Fibroblast of lung (primary cell): ENCODE results near the gene GRIK4.

Source experiments
- CTCF ChIP-seq, 2 donors: IDR thresholded peaks in 1 of 2; conservative IDR thresholded peaks in 1 of 2; 1 replicate in 1 of 2; 2 replicates in 1 of 2; pipeline ENCODE4 v1.5.1; 2011 to 2012; ENCODE audit warnings: low read length in 2 of 2, control low read depth in 1 of 2, inconsistent platforms in 1 of 2, low read depth in 1 of 2, mild to moderate bottlenecking in 1 of 2
- EZH2 ChIP-seq: IDR thresholded peaks from 2 replicates; pipeline ENCODE4 v1.5.1; 2012; ENCODE audit warnings: low read length, control low read depth, mild to moderate bottlenecking; ENCODE audit errors: missing control alignments

GRCh38 chr11:120749395-120749794, 237.8 kb downstream of the GRIK4 start:
- TF ChIP-seq CTCF (conservative IDR thresholded peaks at IDR 0.05 in 1 of 2, IDR thresholded peaks at IDR 0.05 in 1 of 2; ENCODE audit: low read depth in 1 of 2, low read length in 2 of 2) (no peak), EZH2 (no peak)
